ENCODE results near the gene FZR1.

The FZR1 gene

GRCh38 chr19:3474614-3475013, 31.5 kb upstream of the FZR1 start:
- DNase-seq (ENCODE audit: low read depth): no peak
- H3K4me3 ChIP-seq (ENCODE audit: control insufficient read depth, low read depth, low read length): no peak overlapping the region
- TF ChIP-seq, protein P1, sequence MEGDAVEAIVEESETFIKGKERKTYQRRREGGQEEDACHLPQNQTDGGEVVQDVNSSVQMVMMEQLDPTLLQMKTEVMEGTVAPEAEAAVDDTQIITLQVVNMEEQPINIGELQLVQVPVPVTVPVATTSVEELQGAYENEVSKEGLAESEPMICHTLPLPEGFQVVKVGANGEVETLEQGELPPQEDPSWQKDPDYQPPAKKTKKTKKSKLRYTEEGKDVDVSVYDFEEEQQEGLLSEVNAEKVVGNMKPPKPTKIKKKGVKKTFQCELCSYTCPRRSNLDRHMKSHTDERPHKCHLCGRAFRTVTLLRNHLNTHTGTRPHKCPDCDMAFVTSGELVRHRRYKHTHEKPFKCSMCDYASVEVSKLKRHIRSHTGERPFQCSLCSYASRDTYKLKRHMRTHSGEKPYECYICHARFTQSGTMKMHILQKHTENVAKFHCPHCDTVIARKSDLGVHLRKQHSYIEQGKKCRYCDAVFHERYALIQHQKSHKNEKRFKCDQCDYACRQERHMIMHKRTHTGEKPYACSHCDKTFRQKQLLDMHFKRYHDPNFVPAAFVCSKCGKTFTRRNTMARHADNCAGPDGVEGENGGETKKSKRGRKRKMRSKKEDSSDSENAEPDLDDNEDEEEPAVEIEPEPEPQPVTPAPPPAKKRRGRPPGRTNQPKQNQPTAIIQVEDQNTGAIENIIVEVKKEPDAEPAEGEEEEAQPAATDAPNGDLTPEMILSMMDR (IDR thresholded peaks at IDR 0.05; ENCODE audit: control insufficient read depth, insufficient read depth, low read depth, low read length, missing control alignments): no peak

DNA sequence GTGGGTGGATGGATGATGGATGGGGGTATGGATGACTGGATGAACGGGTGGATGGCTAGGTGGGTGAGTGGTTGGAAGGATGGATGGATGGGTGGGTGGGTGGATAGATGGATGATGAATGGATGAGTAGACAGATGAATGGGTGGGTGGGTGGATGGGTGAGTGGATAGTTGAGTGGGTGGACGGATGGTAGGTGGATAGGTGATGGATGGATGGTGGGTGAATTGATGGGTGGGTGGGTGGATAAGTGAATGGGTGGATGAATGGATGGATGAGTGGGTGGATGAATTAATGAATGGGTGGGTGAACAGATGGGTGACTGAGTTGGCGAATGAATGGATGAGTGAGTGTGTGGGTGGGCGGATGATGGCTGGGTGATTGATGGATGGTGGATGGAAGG, 30.7 kb upstream of the FZR1 start:
- no peak overlapping the region for H3K4me3 ChIP-seq (ENCODE audit: control insufficient read depth, low read depth, low read length)
- no peak for DNase-seq (ENCODE audit: low read depth)
- TF ChIP-seq, protein P1 (IDR thresholded peaks at IDR 0.05; ENCODE audit: control insufficient read depth, insufficient read depth, low read depth, low read length, missing control alignments): no peak

GRCh38 chr19:3476830-3477229, 29.3 kb upstream of the FZR1 start:
- DNase-seq (ENCODE audit: low read depth): no peak
- TF ChIP-seq, protein P1 (IDR thresholded peaks at IDR 0.05; ENCODE audit: control insufficient read depth, insufficient read depth, low read depth, low read length, missing control alignments): no peak
- H3K4me3 ChIP-seq (ENCODE audit: control insufficient read depth, low read depth, low read length): no peak overlapping the region

- DNase-seq (ENCODE audit: low read depth): no peak
- TF ChIP-seq, protein P1 (IDR thresholded peaks at IDR 0.05; ENCODE audit: control insufficient read depth, insufficient read depth, low read depth, low read length, missing control alignments): no peak
- H3K4me3 ChIP-seq (ENCODE audit: control insufficient read depth, low read depth, low read length): no peak overlapping the region
These were observed 28.6 kb upstream of the FZR1 start for GRCh38 chr19:3477506-3477905.

DNA sequence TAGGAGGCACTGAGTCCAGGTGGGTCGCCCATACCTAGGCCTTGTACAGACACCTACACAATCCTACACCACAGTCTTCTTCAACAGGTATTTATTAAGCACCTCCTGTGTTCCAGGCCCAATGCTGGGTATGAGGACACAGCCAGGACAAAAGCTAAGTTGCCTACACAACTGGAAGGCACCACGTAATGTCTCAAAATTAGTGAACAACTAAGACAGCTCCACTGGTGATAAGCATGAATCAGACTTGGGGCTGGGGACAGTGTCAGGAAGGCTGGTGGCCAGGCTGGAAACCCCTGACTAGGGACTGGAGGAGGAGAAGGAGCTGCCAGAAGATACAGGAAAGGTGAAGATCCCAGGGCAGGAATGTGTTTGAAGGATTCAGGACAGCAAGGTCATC, 28.2 kb upstream of the FZR1 start:
- no peak overlapping the region for H3K4me3 ChIP-seq (ENCODE audit: control insufficient read depth, low read depth, low read length)
- TF ChIP-seq, protein P1 (IDR thresholded peaks at IDR 0.05; ENCODE audit: control insufficient read depth, insufficient read depth, low read depth, low read length, missing control alignments): no peak
- no peak for DNase-seq (ENCODE audit: low read depth)

DNA sequence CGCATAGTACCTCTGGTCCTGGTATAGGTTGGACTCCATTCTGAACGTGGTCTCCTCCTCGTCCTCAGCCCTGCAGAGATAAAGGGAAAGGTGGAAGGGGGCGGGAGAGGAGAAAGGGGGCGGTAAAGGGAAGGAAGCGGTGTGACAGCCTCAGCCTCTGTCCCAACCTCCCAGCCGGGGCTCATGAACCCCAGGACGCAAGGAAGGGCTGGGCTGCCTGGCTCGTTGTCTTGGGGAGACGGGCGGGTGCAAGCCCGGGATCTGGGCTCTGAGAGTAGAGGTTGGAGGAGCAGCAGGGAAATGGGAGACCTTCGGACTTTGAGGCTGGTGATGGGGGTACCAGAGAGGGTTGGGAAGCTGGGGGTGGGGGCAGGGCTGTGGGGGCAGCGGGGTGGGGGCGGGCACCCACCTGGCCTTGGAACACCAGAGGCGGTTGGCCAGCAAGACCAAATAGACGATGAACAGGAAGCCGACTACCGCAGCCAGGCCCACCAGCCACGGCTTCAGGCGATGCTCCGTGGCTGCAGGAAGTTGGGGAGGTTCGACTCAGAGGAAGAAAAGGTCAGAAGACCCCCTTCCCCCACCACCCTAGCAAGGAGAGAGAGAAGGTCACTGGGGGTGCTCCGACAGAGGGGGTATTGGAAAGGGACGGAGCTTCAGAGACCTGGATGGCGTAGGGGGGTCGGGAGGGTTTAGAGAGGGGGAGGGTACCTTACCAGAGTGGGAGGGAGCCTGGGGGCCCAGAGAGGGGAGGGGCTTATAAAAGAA, 27.5 kb upstream of the FZR1 start:
- TF ChIP-seq, protein P1 (IDR thresholded peaks at IDR 0.05; ENCODE audit: control insufficient read depth, insufficient read depth, low read depth, low read length, missing control alignments): no peak
- no peak for DNase-seq (ENCODE audit: low read depth)
- H3K4me3 ChIP-seq (ENCODE audit: control insufficient read depth, low read depth, low read length): no peak overlapping the region

Measured in AG09309 (cell line).